ENCODE data around the gene IRGQ.
"Not testable (repeated sequence)": the region's sequence is repeated elsewhere in the genome, so short reads cannot be mapped to it uniquely, and the experiment has no call there.

Gene IRGQ

GRCh38 chr19:43553656-43554055, 42.3 kb downstream of the IRGQ start:
- no peak overlapping the region for H3K4me3 ChIP-seq (ENCODE audit: control insufficient read depth, low read depth, low read length)
- no peak for DNase-seq (ENCODE audit: low read depth)
- TF ChIP-seq, protein P1, sequence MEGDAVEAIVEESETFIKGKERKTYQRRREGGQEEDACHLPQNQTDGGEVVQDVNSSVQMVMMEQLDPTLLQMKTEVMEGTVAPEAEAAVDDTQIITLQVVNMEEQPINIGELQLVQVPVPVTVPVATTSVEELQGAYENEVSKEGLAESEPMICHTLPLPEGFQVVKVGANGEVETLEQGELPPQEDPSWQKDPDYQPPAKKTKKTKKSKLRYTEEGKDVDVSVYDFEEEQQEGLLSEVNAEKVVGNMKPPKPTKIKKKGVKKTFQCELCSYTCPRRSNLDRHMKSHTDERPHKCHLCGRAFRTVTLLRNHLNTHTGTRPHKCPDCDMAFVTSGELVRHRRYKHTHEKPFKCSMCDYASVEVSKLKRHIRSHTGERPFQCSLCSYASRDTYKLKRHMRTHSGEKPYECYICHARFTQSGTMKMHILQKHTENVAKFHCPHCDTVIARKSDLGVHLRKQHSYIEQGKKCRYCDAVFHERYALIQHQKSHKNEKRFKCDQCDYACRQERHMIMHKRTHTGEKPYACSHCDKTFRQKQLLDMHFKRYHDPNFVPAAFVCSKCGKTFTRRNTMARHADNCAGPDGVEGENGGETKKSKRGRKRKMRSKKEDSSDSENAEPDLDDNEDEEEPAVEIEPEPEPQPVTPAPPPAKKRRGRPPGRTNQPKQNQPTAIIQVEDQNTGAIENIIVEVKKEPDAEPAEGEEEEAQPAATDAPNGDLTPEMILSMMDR (conservative IDR thresholded peaks at IDR 0.05; ENCODE audit: control insufficient read depth, insufficient read depth, low read depth, low read length), result no peak

- no peak for DNase-seq (ENCODE audit: low read depth)
- no peak overlapping the region for H3K4me3 ChIP-seq (ENCODE audit: control insufficient read depth, low read depth, low read length)
- TF ChIP-seq, protein P1 (conservative IDR thresholded peaks at IDR 0.05; ENCODE audit: control insufficient read depth, insufficient read depth, low read depth, low read length), result no peak
These were observed 43.3 kb downstream of the IRGQ start for GRCh38 chr19:43552616-43553015.

GRCh38 chr19:43552198-43552450, 43.8 kb downstream of the IRGQ start:
- no peak overlapping the region for H3K4me3 ChIP-seq (ENCODE audit: control insufficient read depth, low read depth, low read length)
- TF ChIP-seq, protein P1 (conservative IDR thresholded peaks at IDR 0.05; ENCODE audit: control insufficient read depth, insufficient read depth, low read depth, low read length), result no peak
- no peak for DNase-seq (ENCODE audit: low read depth)

DNA sequence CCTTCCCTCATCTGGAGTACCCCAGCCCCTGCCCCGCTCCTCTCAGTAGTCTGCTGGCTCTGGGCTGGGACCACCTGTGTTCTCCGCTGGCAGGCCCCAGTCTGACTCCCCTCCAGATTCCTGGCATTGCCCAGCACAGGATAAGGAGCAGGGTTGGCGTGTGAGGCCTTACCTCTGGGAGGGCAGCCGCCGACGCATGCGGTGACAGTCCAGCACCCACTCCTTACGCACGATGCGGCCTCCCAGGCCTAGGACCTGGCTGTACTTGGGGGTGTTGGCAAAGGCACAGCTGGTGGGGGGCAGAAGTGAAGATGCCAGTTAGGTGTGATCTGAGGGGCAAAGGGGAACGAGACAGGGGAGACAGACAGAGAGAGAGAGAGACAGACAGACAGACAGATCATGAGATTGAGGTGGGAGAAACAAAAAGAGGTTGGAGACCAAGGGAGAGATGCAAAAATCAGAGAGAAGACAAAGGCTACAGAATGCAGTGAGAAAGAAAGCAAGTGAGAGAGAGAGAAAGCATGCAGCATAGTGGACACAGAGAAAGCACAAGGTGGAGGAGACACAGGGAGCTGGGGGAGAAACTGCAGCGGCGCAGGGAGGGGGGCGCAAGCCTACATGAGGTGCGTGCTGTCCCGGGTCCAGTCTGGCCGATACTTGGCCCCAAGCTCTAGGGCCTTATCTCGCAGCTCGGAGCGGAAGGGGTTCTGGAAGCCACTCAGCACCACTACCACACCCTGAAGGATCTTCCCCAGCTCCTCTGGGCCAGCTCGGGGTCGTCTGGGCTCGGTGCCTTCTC, 44.3 kb downstream of the IRGQ start:
- TF ChIP-seq, protein P1 (conservative IDR thresholded peaks at IDR 0.05; ENCODE audit: control insufficient read depth, insufficient read depth, low read depth, low read length), result no peak
- H3K4me3 ChIP-seq (ENCODE audit: control insufficient read depth, low read depth, low read length), result no peak overlapping the region

GRCh38 chr19:43548706-43549105, 47.2 kb downstream of the IRGQ start:
- TF ChIP-seq, protein P1 (conservative IDR thresholded peaks at IDR 0.05; ENCODE audit: control insufficient read depth, insufficient read depth, low read depth, low read length), result no peak
- no peak for DNase-seq (ENCODE audit: low read depth)
- H3K4me3 ChIP-seq (ENCODE audit: control insufficient read depth, low read depth, low read length), result no peak overlapping the region

More for the DNA sequence above, 44.3 kb downstream of the IRGQ start:
- no peak for DNase-seq (ENCODE audit: low read depth)

- not testable (repeated sequence) for H3K4me3 ChIP-seq (ENCODE audit: control insufficient read depth, low read depth, low read length); DNase-seq (ENCODE audit: low read depth)
These were observed 48.0 kb downstream of the IRGQ start for GRCh38 chr19:43547926-43548325.

- no peak overlapping the region for H3K4me3 ChIP-seq (ENCODE audit: control insufficient read depth, low read depth, low read length)
- TF ChIP-seq, protein P1 (conservative IDR thresholded peaks at IDR 0.05; ENCODE audit: control insufficient read depth, insufficient read depth, low read depth, low read length), result no peak
These were observed 49.4 kb downstream of the IRGQ start for GRCh38 chr19:43546581-43546980.

More at GRCh38 chr19:43546581-43546980, 49.4 kb downstream of the IRGQ start:
- no peak for DNase-seq (ENCODE audit: low read depth)

All from fibroblast of mammary gland (primary cell).